ENCODE measurements around the gene OR6K2. TPM values are rescaled to one million over a fixed set of nuclear protein-coding genes. Genes with fewer than 3 reads are reported as not detected.

OR6K2 gene
- total RNA-seq, result not detected
- polyA plus RNA-seq, result not detected
- long read RNA-seq, donor 1, result 0 reads
- long read RNA-seq, donor 2, result 0 reads
- long read RNA-seq, donor 3, result 0 reads

- H3K4me3 ChIP-seq, result no peak within 1 kb of the TSS
- DNase-seq, result no peak
- no peaks in the 10 kb centered on the region for H3K36me3 ChIP-seq
- TF ChIP-seq CTCF (IDR thresholded peaks at IDR 0.05), result no peak
- ATAC-seq, result no peak
- no peaks in the 10 kb centered on the region for H3K4me1 ChIP-seq
- H3K27me3 ChIP-seq, result no peaks in the 10 kb centered on the region
- H3K9me3 ChIP-seq, result no peaks in the 10 kb centered on the region
- intact Hi-C loops (cut with DNase I), result no loop called here
- H3K27ac ChIP-seq, result no peak within 1 kb of the TSS
- WGBS, 2 donors, result 85 to 90% methylated on average over 4 of the region's 4 CpGs
Measured at GRCh38 chr1:158700552-158700951, at the start of gene OR6K2. TSS of gene OR6K2 (minus strand) at chr1:158700652. CDS start at chr1:158700652, 0 bp downstream.

- DNase-seq, result no peak
- intact Hi-C loops (cut with DNase I), result no loop called here
- TF ChIP-seq CTCF (IDR thresholded peaks at IDR 0.05), result no peak
- H3K9me3 ChIP-seq, result no peaks in the 10 kb centered on the region
- peaks cover 0 to 4% (median 0%) of the 10 kb centered on the region in 7 donors for H3K27me3 ChIP-seq
- no peaks in the 10 kb centered on the region for H3K36me3 ChIP-seq
- H3K4me1 ChIP-seq, result no peaks in the 10 kb centered on the region
- ATAC-seq, result no peak
- no peak overlapping the region for H3K27ac ChIP-seq
- H3K4me3 ChIP-seq, result no peak overlapping the region
Measured at GRCh38 chr1:158735848-158736247, 35.4 kb upstream of the OR6K2 start.

DNA sequence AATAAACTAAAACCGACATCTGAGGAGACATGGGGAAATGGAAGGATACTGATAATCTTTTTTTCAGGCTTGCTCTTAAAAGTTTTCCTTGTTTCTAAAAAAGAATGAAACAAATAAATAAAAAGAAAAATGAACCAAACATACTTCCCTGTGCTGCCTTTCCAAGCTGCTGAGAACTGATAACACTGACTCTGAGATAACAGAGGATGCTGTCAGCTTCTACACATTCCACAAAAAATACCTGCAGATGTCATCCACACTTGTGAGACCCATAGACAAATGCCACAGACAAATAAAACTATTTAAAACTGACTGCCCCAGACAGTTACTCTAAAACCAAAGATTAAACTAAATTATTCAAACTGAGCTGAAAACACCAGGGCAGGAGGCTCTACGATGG is 32.1 kb upstream of the OR6K2 start:
- intact Hi-C loops (cut with DNase I), result no loop called here

DNA sequence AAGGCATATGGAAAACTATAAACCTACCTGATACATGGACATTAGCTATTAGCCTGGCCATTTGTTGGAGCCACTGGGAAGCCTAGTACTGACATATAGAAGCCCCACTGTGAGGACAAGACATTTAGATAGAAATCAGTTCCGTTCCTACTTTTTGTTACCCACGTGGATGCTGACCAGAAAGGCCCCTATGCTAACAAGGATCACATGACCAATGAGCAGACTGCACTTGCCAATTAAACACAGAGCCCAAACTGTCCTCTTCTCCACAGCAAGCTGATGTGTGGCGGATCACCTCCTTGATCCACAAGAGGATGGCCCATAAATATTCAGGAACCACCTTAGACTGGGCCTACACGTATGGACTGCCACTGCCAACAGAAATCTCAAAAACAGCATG is 31.3 kb upstream of the OR6K2 start:
- no peak overlapping the region for H3K4me3 ChIP-seq
- no peaks in the 10 kb centered on the region for H3K36me3 ChIP-seq
- no peak for DNase-seq
- no peak overlapping the region for H3K27ac ChIP-seq
- no peaks in the 10 kb centered on the region for H3K9me3 ChIP-seq
- H3K4me1 ChIP-seq, result no peaks in the 10 kb centered on the region
- H3K27me3 ChIP-seq, result no peaks in the 10 kb centered on the region
- intact Hi-C loops (cut with DNase I), result no loop called here
- 85 to 86% methylated on average over 4 of the region's 4 CpGs for WGBS, 2 donors
- TF ChIP-seq CTCF (IDR thresholded peaks at IDR 0.05), result no peak
- no peak for ATAC-seq

More for the DNA sequence above, 32.1 kb upstream of the OR6K2 start:
- H3K4me1 ChIP-seq, result no peaks in the 10 kb centered on the region
- no peak for DNase-seq
- 71 to 76% methylated on average over 2 of the region's 2 CpGs for WGBS, 2 donors
- no peaks in the 10 kb centered on the region for H3K36me3 ChIP-seq
- ATAC-seq, result no peak
- no peaks in the 10 kb centered on the region for H3K9me3 ChIP-seq
- no peak overlapping the region for H3K27ac ChIP-seq
- H3K27me3 ChIP-seq, result no peaks in the 10 kb centered on the region
- no peak overlapping the region for H3K4me3 ChIP-seq
- TF ChIP-seq CTCF (IDR thresholded peaks at IDR 0.05), result no peak

All from heart right ventricle (tissue), 16 donors.